Measurements from ENCODE around the gene IRF4. TPM values are rescaled to one million over a fixed set of nuclear protein-coding genes. Genes with fewer than 3 reads are reported as not detected.

IRF4 gene
- total RNA-seq, 1 donor from 2014 or later = 1.3 TPM

- DNase-seq (ENCODE audit: low spot score in 2 of 2) = no peak
- no peaks in the 10 kb centered on the region for H3K27me3 ChIP-seq
- TF ChIP-seq CTCF (IDR thresholded peaks at IDR 0.05) = no peak
- H3K4me1 ChIP-seq = no peaks in the 10 kb centered on the region
- peaks cover 0 to 11% of the 10 kb centered on the region in 2 donors for H3K9me3 ChIP-seq
- H3K4me3 ChIP-seq = no peak overlapping the region
- intact Hi-C loops (cut with DNase I) = no loop called here
- H3K36me3 ChIP-seq = no peaks in the 10 kb centered on the region
- H3K27ac ChIP-seq = no peak overlapping the region
Measured at GRCh38 chr6:358847-359246, 32.7 kb upstream of the IRF4 start.

GRCh38 chr6:359261-360035, 32.1 kb upstream of the IRF4 start:
- no peak overlapping the region for H3K4me3 ChIP-seq
- H3K27me3 ChIP-seq = no peaks in the 10 kb centered on the region
- DNase-seq (ENCODE audit: low spot score in 2 of 2) = peak in 1 of 2 donors; percentile 62
- no peak overlapping the region for H3K27ac ChIP-seq
- peaks cover 0 to 17% of the 10 kb centered on the region in 2 donors for H3K9me3 ChIP-seq
- intact Hi-C loops (cut with DNase I) = no loop called here
- no peaks in the 10 kb centered on the region for H3K4me1 ChIP-seq
- TF ChIP-seq CTCF (IDR thresholded peaks at IDR 0.05) = no peak
- H3K36me3 ChIP-seq = no peaks in the 10 kb centered on the region

- H3K36me3 ChIP-seq = no peaks in the 10 kb centered on the region
- intact Hi-C loops (cut with DNase I) = no loop called here
- peaks cover 0 to 20% of the 10 kb centered on the region in 2 donors for H3K9me3 ChIP-seq
- DNase-seq (ENCODE audit: low spot score in 2 of 2) = no peak
- TF ChIP-seq CTCF (IDR thresholded peaks at IDR 0.05) = no peak
- no peak overlapping the region for H3K4me3 ChIP-seq
- H3K27ac ChIP-seq = no peak overlapping the region
- H3K27me3 ChIP-seq = no peaks in the 10 kb centered on the region
- H3K4me1 ChIP-seq = no peaks in the 10 kb centered on the region
Measured at GRCh38 chr6:360349-360748, 31.2 kb upstream of the IRF4 start.

- intact Hi-C loops (cut with DNase I) = no loop called here
- Histone ChIP-seq H3K4me3 (no peak overlapping the region), H3K36me3 (no peaks in the 10 kb centered on the region), H3K27ac (no peak overlapping the region), H3K4me1 (no peaks in the 10 kb centered on the region), H3K27me3 (no peaks in the 10 kb centered on the region), H3K9me3 (peaks cover 0 to 20% of the 10 kb centered on the region in 2 donors)
- no peak for DNase-seq (ENCODE audit: low spot score in 2 of 2)
- TF ChIP-seq CTCF (IDR thresholded peaks at IDR 0.05) = no peak
Measured at GRCh38 chr6:360764-361373, 30.7 kb upstream of the IRF4 start.

- intact Hi-C loops (cut with DNase I) = no loop called here
- H3K4me1 ChIP-seq = no peaks in the 10 kb centered on the region
Measured at GRCh38 chr6:361411-362132, 30.0 kb upstream of the IRF4 start.

More at GRCh38 chr6:361411-362132, 30.0 kb upstream of the IRF4 start:
- Histone ChIP-seq H3K27ac (no peak overlapping the region), H3K27me3 (no peaks in the 10 kb centered on the region), H3K4me3 (no peak overlapping the region), H3K9me3 (peaks cover 0 to 20% of the 10 kb centered on the region in 2 donors), H3K36me3 (no peaks in the 10 kb centered on the region)
- no peak for DNase-seq (ENCODE audit: low spot score in 2 of 2)
- no peak for TF ChIP-seq CTCF (IDR thresholded peaks at IDR 0.05)
